Heart left ventricle (tissue), 16 donors: ENCODE results near the gene HMX2. TPM values are rescaled to one million over a fixed set of nuclear protein-coding genes. Genes with fewer than 3 reads are reported as not detected.
"Not testable (repeated sequence)": the region's sequence is repeated elsewhere in the genome, so short reads cannot be mapped to it uniquely, and the experiment has no call there.

Experiments used
- ATAC-seq, 4 donors: fragments of 200-7000 bp; cut with Tn5 transposase; one replicate each; pipeline ENCODE4 v1.9.1; 2020 to 2022; ENCODE audit warnings: moderate library complexity in 4 of 4, mild to moderate bottlenecking in 3 of 4, moderate number of reproducible peaks in 1 of 4
- DNase-seq, 5 donors: peaks; one replicate each; pipeline ENCODE4 v3.0.0-alpha.2; 2020
- H3K27ac ChIP-seq, 12 donors: fragments of 200-600 bp; sonication (generic) in 4 of 12; one replicate each; pipeline versions ENCODE4 v1.5.0 to v1.8.0; 2016 to 2022; ENCODE audit warnings: mild to moderate bottlenecking in 2 of 12
- H3K27me3 ChIP-seq, 9 donors: fragments of 200-600 bp; sonication (generic) in 2 of 9; one replicate each; pipeline versions ENCODE4 v1.5.1 to v1.8.0; 2016 to 2022; ENCODE audit warnings: mild to moderate bottlenecking in 3 of 9
- H3K36me3 ChIP-seq, 9 donors: fragments of 200-600 bp; sonication (generic) in 2 of 9; one replicate each; pipeline versions ENCODE4 v1.5.0 to v1.8.0; 2018 to 2022; ENCODE audit warnings: mild to moderate bottlenecking in 2 of 9
- H3K4me1 ChIP-seq, 12 donors: fragments of 200-600 bp; sonication (generic) in 4 of 12; one replicate each; pipeline versions ENCODE4 v1.5.0 to v1.8.0; 2016 to 2022; ENCODE audit warnings: mild to moderate bottlenecking in 3 of 12
- H3K4me3 ChIP-seq, 12 donors: fragments of 200-600 bp; sonication (generic) in 4 of 12; one replicate each; pipeline versions ENCODE4 v1.5.0 to v1.8.0; 2017 to 2022; ENCODE audit warnings: mild to moderate bottlenecking in 9 of 12, moderate library complexity in 4 of 12
- H3K9me3 ChIP-seq, 12 donors: fragments of 200-600 bp; sonication (generic) in 4 of 12; one replicate each; pipeline versions ENCODE4 v1.5.0 to v1.8.0; 2016 to 2022; ENCODE audit warnings: mild to moderate bottlenecking in 1 of 12
- POLR2A ChIP-seq, 2 donors: fragments of 450-650 bp; IDR thresholded peaks; one replicate each; pipeline ENCODE4 v1.6.1; 2017; ENCODE audit warnings: antibody characterized with exemption in 2 of 2, mild to moderate bottlenecking in 2 of 2, moderate library complexity in 2 of 2
- WGBS, 4 donors: extraction: QIAGEN DNeasy Blood & Tissue Kit in 2 of 4; methylation state at CpG; one replicate each; pipeline versions ENCODE4 v1.1.5 to v1.1.7; 2013 to 2018; 5-methylcytosine and 5-hydroxymethylcytosine counted together
- intact Hi-C, 10 donors: fragments of 100-400 bp; cut with DNase I; formaldehyde crosslinking; loops; one replicate each; pipeline versions ENCODE4 v1.11.1 to v1.14.2; 2022
- polyA plus RNA-seq, 2 donors: library from polyadenylated mRNA; stranded (reverse); fragments of 200-250 nt; gene quantifications; one replicate each; pipeline ENCODE4 v1.2.3, GENCODE V29; 2013
- total RNA-seq, 9 donors: library from RNA; depleted of rRNA in 2 of 9; stranded (reverse); fragments of >200 nt in 2 of 9; fragmentation: NEBNext Ultra II Directional in 3 of 9; extraction: Animal tissue kit (Norgen Biotek cat#: 25700) in 3 of 9; gene quantifications; one replicate each; pipeline versions ENCODE4 v1.1.0 to v1.2.4, GENCODE V29; 2016 to 2023
- TF ChIP-seq, protein P1 (sequence below), 12 donors: fragments of 200-600 bp; sonication (generic) in 4 of 12; IDR thresholded peaks; one replicate each; pipeline versions ENCODE4 v1.5.0 to v1.8.0; 2018 to 2022; ENCODE audit warnings: antibody characterized with exemption in 12 of 12, mild to moderate bottlenecking in 5 of 12
- donor health status: ischemic (EF 13 %, LVEDD 7.1; RV severe dilation, severe dysfunction).
- donor health status: healthy with polysubstance abuse.
- donor health status: DM: no; HTN: yes; CAD: no.
- donor health status: DM: no; HTN: no; CAD: no.
- donor health status: ischemic (EF 25% LVEDD 6.9; RV normal size, moderate dysfunction).
- donor health status: ischemic (EF 25% LVEDD 5.7; RV mildly dilated, moderate dysfunction).
- donor health status: healthy.
- donor health status: DM: yes; HTN: yes; CAD: no.
- donor health status: ischemic (EF 35%, LVEDD 5.7; RV mildly dilated, moderate dysfunction).
- donor health status: nonischemic (EF 11% LVEDD 7.7; RV severe dilation, severe dysfunction).
- donor health status: DM: yes; HTN: yes; CAD: no.
- donor health status: PGD.
- donor health status: ischemic (EF 29% LVEDD 5.4; RV normal size, mild dysfunction).
- donor health status: nonischemic (EF 23%, LVEDD 6.1; RV moderate dilation, normal function).

Gene HMX2
- total and polyA plus RNA-seq, 11 donors: not detected

DNA sequence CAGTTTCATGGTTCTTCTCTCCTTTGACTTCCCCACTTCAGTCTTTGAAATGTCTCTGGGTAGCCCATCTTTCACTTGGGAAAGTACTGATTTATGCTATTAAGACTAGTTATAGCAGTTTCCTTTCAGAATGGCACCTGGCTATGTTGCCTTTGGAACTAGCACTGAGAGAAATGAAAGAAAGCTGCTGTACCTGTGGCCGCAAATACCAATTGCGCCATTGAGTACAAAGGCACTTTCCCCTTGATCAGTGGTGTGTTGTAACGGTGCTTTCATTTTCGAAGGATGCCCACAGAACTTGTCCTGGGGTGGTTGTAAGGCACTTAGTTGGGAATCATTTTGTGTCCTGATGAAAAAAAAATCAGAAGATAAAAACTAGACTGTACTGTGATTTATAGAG lies 23.0 kb downstream of the HMX2 start:
- 97 to 99% (median 98%) methylated on average over 4 of the region's 4 CpGs for WGBS, 4 donors
- intact Hi-C loops: no loop called here
- Histone ChIP-seq H3K9me3 (no peaks in the 10 kb centered on the region), H3K27me3 (no peaks in the 10 kb centered on the region), H3K27ac (no peak overlapping the region), H3K36me3 (peaks cover 0 to 49% (median 29%) of the 10 kb centered on the region in 9 donors), H3K4me3 (no peak overlapping the region), H3K4me1 (no peaks in the 10 kb centered on the region)
- DNase-seq (no peak), ATAC-seq (no peak)
- TF ChIP-seq POLR2A (IDR thresholded peaks at IDR 0.05): no peak
- TF ChIP-seq, protein P1, sequence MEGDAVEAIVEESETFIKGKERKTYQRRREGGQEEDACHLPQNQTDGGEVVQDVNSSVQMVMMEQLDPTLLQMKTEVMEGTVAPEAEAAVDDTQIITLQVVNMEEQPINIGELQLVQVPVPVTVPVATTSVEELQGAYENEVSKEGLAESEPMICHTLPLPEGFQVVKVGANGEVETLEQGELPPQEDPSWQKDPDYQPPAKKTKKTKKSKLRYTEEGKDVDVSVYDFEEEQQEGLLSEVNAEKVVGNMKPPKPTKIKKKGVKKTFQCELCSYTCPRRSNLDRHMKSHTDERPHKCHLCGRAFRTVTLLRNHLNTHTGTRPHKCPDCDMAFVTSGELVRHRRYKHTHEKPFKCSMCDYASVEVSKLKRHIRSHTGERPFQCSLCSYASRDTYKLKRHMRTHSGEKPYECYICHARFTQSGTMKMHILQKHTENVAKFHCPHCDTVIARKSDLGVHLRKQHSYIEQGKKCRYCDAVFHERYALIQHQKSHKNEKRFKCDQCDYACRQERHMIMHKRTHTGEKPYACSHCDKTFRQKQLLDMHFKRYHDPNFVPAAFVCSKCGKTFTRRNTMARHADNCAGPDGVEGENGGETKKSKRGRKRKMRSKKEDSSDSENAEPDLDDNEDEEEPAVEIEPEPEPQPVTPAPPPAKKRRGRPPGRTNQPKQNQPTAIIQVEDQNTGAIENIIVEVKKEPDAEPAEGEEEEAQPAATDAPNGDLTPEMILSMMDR (IDR thresholded peaks at IDR 0.05): no peak

DNA sequence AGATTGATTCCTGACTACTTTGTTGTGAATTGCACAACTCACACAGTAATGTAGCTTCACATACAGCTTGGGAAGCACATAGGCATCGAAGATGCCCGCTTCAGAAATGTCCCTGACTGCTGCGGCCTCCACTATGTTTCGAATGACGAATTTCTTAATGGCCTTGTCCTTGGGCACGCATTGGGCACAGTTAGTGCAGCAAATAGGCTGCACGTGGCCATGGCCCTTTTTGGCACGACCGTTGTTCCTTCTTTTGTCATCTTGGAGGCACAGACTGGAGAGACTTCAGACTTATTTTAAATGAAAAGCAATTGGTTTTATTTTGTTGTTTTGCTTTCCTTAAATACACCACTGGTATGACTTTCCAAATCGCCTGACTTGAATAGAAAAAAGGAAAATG lies 23.7 kb downstream of the HMX2 start:
- peaks cover 0 to 47% (median 23%) of the 10 kb centered on the region in 9 donors for H3K36me3 ChIP-seq
- WGBS, 4 donors: 95 to 98% (median 97%) methylated on average over 10 of the region's 10 CpGs
- H3K4me3 ChIP-seq, H3K27me3 ChIP-seq, H3K9me3 ChIP-seq, intact Hi-C loops, ATAC-seq, DNase-seq, H3K27ac ChIP-seq, H3K4me1 ChIP-seq: not testable (repeated sequence)

DNA sequence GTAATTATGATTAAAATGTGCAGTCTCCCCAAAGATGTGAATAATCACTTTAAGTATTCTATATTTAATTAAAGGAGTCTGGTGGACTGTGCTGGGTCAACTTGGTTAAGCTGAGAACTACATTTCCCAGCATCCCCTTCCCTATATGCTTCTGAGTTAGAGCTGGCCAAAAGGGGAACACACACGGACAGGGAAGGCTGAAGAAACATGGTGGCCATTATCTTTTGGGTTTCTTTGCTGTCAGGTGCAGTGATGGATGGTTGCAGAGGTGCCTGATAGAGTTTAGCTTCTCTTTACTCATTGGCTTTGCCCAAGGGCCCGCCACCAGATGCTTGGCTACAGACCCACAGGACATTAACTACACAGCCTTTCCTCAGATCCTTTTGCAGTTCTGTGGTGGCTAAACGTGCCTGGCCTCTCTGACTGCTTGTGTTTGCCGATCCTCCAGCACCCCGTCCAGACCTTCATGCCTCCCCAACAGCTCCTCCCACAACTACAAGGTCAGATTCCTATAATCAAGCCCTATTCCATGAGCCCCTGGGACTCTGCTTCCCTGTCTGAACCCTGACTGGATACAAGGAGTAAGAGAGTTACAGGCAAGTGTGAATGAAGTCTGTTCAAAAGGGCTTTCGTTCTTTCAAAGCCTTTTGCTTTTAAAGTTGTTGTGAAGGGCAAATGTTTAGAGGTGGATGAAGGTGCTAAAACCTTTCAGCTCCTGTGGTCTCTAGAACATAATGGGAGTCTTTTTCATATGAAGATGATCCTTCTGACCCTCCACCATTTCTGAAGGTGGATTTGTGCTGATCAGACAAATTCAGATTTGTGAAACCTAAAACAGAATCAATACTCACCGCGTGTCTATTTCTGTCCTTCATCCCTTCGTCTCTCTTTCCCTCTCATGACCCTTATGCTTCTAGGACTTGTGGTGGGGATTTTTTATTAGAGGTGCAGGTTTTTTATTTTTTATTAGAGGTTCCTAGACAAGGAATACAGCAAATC lies 27.8 kb downstream of the HMX2 start:
- ATAC-seq: no peak
- WGBS, 4 donors: 71 to 85% (median 78%) methylated on average over 9 of the region's 9 CpGs
- Histone ChIP-seq H3K27me3 (no peaks in the 10 kb centered on the region), H3K9me3 (peaks cover 0 to 7% (median 0%) of the 10 kb centered on the region in 12 donors), H3K4me3 (no peak overlapping the region), H3K4me1 (no peaks in the 10 kb centered on the region), H3K36me3 (peaks cover 0 to 17% (median 0%) of the 10 kb centered on the region in 9 donors), H3K27ac (no peak overlapping the region)
- no peak for DNase-seq
- TF ChIP-seq, protein P1 (IDR thresholded peaks at IDR 0.05): no peak
- no peak for TF ChIP-seq POLR2A (IDR thresholded peaks at IDR 0.05)
- intact Hi-C loops: no loop called here

DNA sequence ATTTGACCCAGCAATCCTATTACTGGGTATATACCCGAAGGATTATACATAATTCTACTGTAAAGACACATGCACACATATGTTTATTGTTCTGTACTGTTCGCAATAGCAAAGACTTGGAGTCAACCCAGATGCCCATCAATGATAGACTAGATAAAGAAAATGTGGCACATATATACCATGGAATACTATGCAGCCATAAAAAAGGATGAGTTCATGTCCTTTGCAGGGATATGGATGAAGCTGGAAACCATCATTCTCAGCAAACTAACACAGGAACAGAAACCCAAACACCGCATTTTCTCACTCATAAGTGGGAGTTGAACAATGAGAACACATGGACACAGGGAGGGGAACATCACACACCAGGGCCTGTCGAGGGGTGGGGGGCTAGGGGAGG lies 30.5 kb downstream of the HMX2 start:
- H3K4me1 ChIP-seq, intact Hi-C loops, ATAC-seq, DNase-seq, H3K27ac ChIP-seq, H3K4me3 ChIP-seq, H3K27me3 ChIP-seq: not testable (repeated sequence)
- Histone ChIP-seq H3K9me3 (peaks cover 0 to 18% (median 5%) of the 10 kb centered on the region in 12 donors), H3K36me3 (peaks cover 0 to 13% (median 0%) of the 10 kb centered on the region in 9 donors)
- WGBS, 4 donors: 98 to 99% (median 98%) methylated on average over 4 of the region's 4 CpGs
